ENCODE measurements around the gene MYOZ2.

MYOZ2 gene

GRCh38 chr4:119103263-119103662 is 32.4 kb upstream of the MYOZ2 start:
- H3K27ac ChIP-seq (ENCODE audit: low read length) = no peak overlapping the region
- no peaks in the 10 kb centered on the region for H3K4me1 ChIP-seq (ENCODE audit: low read length)
- H3K36me3 ChIP-seq (replicated peaks; ENCODE audit: low read depth, low read length) = no peaks in the 10 kb centered on the region
- H3K9me3 ChIP-seq (ENCODE audit: insufficient read depth, low read length) = no peaks in the 10 kb centered on the region
- H4K20me1 ChIP-seq (ENCODE audit: insufficient read depth, low read length) = no peaks in the 10 kb centered on the region
- H3K4me3 ChIP-seq (ENCODE audit: low read length) = no peak overlapping the region
- H3K27me3 ChIP-seq (ENCODE audit: low read depth, low read length) = no peaks in the 10 kb centered on the region
- H3K4me2 ChIP-seq (ENCODE audit: low read length) = no peak overlapping the region
- TF ChIP-seq EZH2phosphoT487 (IDR thresholded peaks at IDR 0.05; ENCODE audit: low read depth) (no peak), CTCF (IDR thresholded peaks at IDR 0.05; ENCODE audit: low read depth, low read length) (no peak)
- no peak overlapping the region for H3K9ac ChIP-seq (ENCODE audit: low read length)
- no peak overlapping the region for H2AFZ ChIP-seq (ENCODE audit: low read depth, low read length)
- no peaks in the 10 kb centered on the region for H3K79me2 ChIP-seq (ENCODE audit: low read length)

GRCh38 chr4:119104644-119105273 is 30.9 kb upstream of the MYOZ2 start:
- Histone ChIP-seq H2AFZ (ENCODE audit: low read depth, low read length) (no peak overlapping the region), H3K79me2 (ENCODE audit: low read length) (no peaks in the 10 kb centered on the region), H3K9ac (ENCODE audit: low read length) (no peak overlapping the region), H3K4me3 (ENCODE audit: low read length) (no peak overlapping the region), H3K9me3 (ENCODE audit: insufficient read depth, low read length) (no peaks in the 10 kb centered on the region), H3K4me2 (ENCODE audit: low read length) (no peak overlapping the region), H3K27ac (ENCODE audit: low read length) (no peak overlapping the region), H3K27me3 (ENCODE audit: low read depth, low read length) (no peaks in the 10 kb centered on the region), H3K36me3 (replicated peaks; ENCODE audit: low read depth, low read length) (no peaks in the 10 kb centered on the region), H3K4me1 (ENCODE audit: low read length) (no peaks in the 10 kb centered on the region), H4K20me1 (ENCODE audit: insufficient read depth, low read length) (no peaks in the 10 kb centered on the region)
- no peak for TF ChIP-seq EZH2phosphoT487 (IDR thresholded peaks at IDR 0.05; ENCODE audit: low read depth)
- no peak for TF ChIP-seq CTCF (IDR thresholded peaks at IDR 0.05; ENCODE audit: low read depth, low read length)

GRCh38 chr4:119105605-119106004 is 30.0 kb upstream of the MYOZ2 start:
- H3K27me3 ChIP-seq (ENCODE audit: low read depth, low read length) = no peaks in the 10 kb centered on the region
- TF ChIP-seq EZH2phosphoT487 (IDR thresholded peaks at IDR 0.05; ENCODE audit: low read depth) (no peak), CTCF (IDR thresholded peaks at IDR 0.05; ENCODE audit: low read depth, low read length) (no peak)
- H3K4me2 ChIP-seq (ENCODE audit: low read length) = no peak overlapping the region
- no peak overlapping the region for H2AFZ ChIP-seq (ENCODE audit: low read depth, low read length)
- H4K20me1 ChIP-seq (ENCODE audit: insufficient read depth, low read length) = no peaks in the 10 kb centered on the region
- H3K27ac ChIP-seq (ENCODE audit: low read length) = no peak overlapping the region
- no peaks in the 10 kb centered on the region for H3K79me2 ChIP-seq (ENCODE audit: low read length)
- H3K4me1 ChIP-seq (ENCODE audit: low read length) = no peaks in the 10 kb centered on the region
- no peaks in the 10 kb centered on the region for H3K36me3 ChIP-seq (replicated peaks; ENCODE audit: low read depth, low read length)
- no peaks in the 10 kb centered on the region for H3K9me3 ChIP-seq (ENCODE audit: insufficient read depth, low read length)
- no peak overlapping the region for H3K9ac ChIP-seq (ENCODE audit: low read length)
- H3K4me3 ChIP-seq (ENCODE audit: low read length) = no peak overlapping the region

GRCh38 chr4:119106036-119107000 is 29.3 kb upstream of the MYOZ2 start:
- Histone ChIP-seq H2AFZ (ENCODE audit: low read depth, low read length) (no peak overlapping the region), H4K20me1 (ENCODE audit: insufficient read depth, low read length) (no peaks in the 10 kb centered on the region), H3K4me3 (ENCODE audit: low read length) (no peak overlapping the region), H3K4me1 (ENCODE audit: low read length) (no peaks in the 10 kb centered on the region), H3K27ac (ENCODE audit: low read length) (no peak overlapping the region), H3K9me3 (ENCODE audit: insufficient read depth, low read length) (no peaks in the 10 kb centered on the region), H3K4me2 (ENCODE audit: low read length) (no peak overlapping the region), H3K36me3 (replicated peaks; ENCODE audit: low read depth, low read length) (no peaks in the 10 kb centered on the region), H3K9ac (ENCODE audit: low read length) (no peak overlapping the region), H3K79me2 (ENCODE audit: low read length) (no peaks in the 10 kb centered on the region), H3K27me3 (ENCODE audit: low read depth, low read length) (no peaks in the 10 kb centered on the region)
- no peak for TF ChIP-seq EZH2phosphoT487 (IDR thresholded peaks at IDR 0.05; ENCODE audit: low read depth)

Data from OCI-LY3 (cell line).